Epidermal melanocyte (primary cell): ENCODE results near the gene XKR8.
A peak's percentile ranks its signal among the peaks of the same experiment; 100 is the strongest.

ENCODE experiments used
- DNase-seq: peaks from one replicate; pipeline ENCODE4 v3.0.0; 2011; ENCODE audit warnings: low spot score; ENCODE audit not compliant: insufficient read length

The XKR8 gene, protein sequence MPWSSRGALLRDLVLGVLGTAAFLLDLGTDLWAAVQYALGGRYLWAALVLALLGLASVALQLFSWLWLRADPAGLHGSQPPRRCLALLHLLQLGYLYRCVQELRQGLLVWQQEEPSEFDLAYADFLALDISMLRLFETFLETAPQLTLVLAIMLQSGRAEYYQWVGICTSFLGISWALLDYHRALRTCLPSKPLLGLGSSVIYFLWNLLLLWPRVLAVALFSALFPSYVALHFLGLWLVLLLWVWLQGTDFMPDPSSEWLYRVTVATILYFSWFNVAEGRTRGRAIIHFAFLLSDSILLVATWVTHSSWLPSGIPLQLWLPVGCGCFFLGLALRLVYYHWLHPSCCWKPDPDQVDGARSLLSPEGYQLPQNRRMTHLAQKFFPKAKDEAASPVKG

DNA sequence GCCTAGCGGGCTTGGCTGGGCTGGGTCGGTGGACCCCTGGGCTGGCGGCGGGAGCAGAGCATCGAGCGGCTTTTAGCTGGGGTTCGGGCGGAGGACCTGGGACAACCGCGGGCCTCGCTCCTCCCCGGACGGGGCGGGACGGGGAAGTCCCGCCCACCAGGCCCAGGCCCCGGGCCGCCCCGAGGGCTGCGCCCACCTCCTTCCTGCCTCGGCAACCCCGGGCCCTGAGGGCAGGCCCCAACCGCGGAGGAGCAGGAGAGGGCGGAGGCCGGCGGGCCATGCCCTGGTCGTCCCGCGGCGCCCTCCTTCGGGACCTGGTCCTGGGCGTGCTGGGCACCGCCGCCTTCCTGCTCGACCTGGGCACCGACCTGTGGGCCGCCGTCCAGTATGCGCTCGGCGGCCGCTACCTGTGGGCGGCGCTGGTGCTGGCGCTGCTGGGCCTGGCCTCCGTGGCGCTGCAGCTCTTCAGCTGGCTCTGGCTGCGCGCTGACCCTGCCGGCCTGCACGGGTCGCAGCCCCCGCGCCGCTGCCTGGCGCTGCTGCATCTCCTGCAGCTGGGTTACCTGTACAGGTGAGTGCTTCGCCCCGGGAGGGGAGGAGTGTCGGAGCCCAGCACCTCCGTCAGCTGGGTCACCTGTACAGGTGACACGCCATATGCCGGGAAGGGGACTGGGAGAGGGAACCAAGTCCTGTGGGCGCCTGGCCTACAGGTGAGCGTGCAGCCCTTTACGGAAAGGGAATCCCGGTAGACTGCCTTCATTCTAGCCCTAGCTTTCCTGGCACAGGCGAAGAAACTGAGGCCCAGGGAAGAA is at the start of gene XKR8:
Gene XKR8, plus strand, starts transcription at position 182 of the 812 bp plus-strand sequence. Its CDS starts 97 bp downstream, at position 279.
- peak; percentile 86 for DNase-seq

DNA sequence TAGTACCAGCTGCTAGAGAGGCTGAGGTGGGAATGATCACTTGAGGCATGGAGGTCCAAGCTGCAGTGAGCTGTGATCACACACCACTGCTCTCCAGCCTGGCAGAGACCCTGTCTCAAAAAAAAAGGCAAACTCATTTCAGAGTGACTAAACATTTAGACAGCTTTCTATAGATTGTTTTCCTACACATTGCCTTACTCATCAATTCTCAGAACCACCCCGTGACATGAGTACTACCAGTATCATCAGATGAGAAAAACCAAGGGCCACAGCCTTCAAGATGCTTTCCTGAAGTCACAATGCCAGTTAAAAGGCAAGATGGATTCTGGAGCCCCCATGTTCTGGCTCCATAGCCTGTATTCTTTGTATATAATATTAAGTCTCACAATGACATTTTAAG is 47.3 kb upstream of the XKR8 start:
- DNase-seq: no peak

DNA sequence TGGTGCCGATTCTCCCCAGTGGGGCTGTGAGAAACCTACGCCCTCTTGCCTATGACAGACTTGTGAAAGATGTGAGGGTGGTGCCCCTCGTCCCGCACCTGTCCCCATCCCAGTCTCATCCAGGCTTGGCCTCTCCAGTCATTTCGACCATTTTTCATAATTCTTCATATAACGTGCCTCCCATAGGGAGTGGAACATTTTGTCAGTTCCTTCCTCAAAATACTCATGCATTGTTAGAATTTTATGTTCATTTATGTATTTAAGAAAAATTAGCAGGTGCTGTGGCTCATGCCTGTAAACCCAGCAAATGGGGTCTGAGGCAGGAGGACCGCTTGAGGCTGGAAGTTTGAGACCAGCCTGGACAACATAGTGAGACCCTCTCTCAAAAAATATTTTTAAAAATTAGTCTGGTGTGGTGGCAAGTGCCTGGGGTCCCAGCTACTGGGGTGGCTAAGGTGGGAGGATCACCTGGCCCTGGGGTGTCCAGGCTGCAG is 44.6 kb upstream of the XKR8 start:
- no peak for DNase-seq

DNA sequence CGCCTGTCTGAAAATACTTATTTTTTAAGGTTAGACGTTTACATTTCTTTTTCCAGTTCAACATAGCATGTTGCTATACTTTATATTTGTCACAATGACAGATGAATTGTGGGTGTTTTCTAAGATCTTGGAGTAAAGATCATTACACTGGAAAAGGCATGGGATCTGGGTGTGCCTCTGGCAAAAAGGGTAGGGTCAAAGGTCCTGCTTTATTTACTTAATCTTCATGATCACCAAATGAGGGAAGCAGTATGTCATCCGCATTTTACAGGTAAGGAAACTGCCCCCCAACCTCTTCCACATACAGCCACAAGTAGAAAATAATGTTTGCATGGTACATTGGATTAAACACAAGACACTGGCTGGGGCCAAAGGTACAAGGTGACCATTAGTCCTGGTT is 37.5 kb upstream of the XKR8 start:
- DNase-seq: no peak

GRCh38 chr1:27928216-27928954 is 31.4 kb upstream of the XKR8 start:
- no peak for DNase-seq

GRCh38 chr1:27931184-27931583 is 28.6 kb upstream of the XKR8 start:
- DNase-seq: no peak

- DNase-seq: no peak
Measured at GRCh38 chr1:27931759-27932158, 28.0 kb upstream of the XKR8 start.

- DNase-seq: no peak
Measured at GRCh38 chr1:27934818-27935549, 24.8 kb upstream of the XKR8 start, which contains the start of gene SMPDL3B. Gene SMPDL3B (plus strand): TSS chr1:27935000. CDS start chr1:27935184, 184 bp downstream.

DNA sequence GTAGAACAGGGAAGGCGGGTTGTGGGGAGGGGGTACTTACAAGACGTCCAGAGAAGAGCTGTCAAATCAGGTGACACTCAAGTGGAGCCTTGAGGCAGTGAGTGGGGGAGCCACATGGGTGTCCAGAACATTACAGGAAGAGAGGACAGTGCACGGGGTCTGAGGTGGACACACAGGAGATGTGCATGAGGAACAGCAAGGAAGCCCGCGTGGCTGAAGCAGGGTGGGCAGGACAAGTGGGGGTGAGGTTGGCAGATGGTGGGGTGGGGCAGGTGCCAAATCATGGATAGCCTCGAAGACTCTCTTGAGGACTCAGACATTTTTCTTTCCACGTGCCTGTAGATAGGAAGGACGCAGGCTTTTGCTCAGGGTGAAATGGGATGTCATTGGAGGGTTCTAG is 24.1 kb upstream of the XKR8 start:
- DNase-seq: no peak

DNA sequence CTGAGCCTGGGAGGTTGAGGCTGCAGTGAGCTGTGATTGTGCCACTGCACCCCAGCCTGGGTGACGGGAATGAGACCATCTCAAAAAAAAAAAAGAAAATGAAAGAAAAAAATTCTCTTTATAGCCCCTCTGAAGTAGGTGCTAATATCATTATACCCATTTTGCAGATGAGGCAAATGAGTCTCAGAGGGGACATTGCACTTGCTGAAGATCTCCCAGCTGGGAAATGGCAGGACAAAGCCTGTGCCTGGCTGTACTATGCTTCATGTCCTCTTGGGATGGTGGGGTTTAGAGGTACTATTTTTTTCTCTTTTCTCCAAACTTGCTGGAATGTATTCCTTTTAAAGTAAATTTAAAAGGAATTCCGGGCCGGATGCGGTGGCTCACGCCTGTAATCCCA is 23.4 kb upstream of the XKR8 start:
- no peak for DNase-seq

GRCh38 chr1:27937524-27937836 is 22.3 kb upstream of the XKR8 start:
- DNase-seq: no peak

DNA sequence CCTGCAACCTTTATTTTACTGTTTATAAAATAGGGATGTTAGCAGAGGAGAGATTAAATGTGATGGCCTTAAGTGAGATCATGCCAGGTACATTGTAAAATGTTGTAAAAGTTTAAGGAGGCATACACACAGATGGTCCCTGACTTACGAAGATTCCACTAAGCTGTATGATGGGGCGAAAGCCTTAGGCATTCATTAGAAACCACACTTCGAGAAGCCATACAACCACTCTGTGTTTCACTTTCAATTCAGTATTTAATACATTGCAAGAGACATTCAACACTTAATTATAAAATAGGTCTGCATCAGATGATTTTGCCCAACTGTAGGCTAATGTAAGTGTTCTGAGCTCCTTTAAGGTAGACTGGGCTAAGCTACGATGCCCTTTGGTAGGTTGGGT is 21.3 kb upstream of the XKR8 start:
- DNase-seq: no peak

DNA sequence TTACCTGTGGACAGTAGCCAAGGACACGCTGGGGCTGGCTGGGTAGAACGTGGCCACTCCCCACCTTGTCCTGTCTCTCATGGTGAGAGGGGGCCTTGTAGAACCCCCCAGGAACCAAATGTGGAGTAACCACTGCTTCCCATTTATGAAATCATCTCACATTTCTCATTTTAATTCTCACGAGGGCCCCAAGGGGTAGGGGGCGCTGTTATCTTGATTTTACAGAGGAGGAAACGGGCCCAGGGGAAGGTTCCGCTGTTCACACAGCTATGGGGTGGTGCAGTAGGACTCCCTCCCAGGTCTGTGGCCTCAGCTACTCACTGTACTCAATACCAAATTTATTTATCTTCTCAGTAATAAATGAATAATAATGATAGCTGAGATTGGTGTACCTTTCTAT is 19.5 kb upstream of the XKR8 start:
- no peak for DNase-seq

DNA sequence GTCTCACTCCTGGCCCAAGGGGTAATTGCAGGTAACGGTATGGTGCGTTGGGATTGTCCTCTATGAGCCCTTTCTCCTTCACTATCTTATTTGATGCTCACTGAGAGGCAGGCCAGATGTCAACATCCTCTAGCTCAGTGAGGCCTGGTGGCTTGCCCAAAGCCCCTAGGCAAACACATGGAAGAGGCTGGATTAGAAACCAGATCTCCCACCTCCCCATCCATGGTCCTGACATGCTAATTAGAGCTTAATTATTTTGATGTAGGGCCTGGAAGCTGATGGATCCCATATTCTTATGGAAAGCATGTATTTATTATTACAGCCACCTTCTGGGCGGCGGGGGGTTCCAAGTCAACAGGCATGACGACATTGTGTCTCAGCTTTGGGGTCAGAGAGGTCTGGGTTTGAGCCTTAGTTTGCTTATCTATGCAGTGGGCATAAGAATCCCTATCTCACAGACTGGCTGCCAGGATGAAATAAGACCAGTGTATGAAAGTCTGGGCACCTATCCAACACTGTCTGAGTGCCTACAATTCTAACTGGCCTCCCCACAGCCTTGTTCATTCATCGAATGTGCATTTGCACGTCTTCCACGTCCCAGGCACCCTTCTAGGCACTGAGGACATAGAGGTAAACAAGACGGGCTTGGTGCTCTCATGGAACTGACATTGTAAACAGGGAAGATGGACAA is 18.8 kb upstream of the XKR8 start:
- no peak for DNase-seq

- no peak for DNase-seq
Measured at GRCh38 chr1:27941671-27942540, 17.9 kb upstream of the XKR8 start.

DNA sequence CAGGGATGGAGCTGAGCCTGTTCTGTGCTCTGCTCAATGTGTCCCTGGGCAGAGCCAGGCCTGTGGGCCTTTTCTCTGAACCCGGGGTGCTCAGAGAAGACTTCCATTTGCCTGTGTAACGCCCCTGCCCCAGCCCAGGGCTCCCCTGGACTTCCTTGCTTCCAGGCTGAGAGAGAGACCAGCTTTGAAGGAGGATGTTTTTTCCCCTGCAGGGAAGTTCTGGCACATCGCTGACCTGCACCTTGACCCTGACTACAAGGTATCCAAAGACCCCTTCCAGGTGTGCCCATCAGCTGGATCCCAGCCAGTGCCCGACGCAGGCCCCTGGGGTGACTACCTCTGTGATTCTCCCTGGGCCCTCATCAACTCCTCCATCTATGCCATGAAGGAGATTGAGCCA is 14.8 kb upstream of the XKR8 start:
- DNase-seq: no peak

- DNase-seq: no peak
Measured at GRCh38 chr1:27949027-27949426, 10.7 kb upstream of the XKR8 start.

DNA sequence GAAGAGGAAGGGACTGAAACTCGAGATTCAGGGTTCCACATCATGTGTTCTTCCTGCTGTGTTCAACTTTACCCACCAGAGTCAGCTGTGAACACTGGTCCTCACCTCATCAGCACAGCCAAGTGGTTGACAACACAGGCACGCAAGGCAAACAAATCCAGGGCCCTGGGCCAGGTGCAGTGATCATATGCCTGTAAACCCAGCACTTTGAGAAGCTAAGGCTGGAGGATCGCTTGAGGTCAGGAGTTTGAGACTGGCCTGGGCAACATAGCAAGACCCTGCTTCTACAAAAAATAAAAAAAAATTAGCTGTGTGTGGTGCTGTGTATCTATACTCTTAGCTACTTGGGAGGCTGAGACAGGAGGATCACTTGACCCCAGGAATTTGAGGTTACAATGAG is 8.4 kb upstream of the XKR8 start:
- DNase-seq: no peak

DNA sequence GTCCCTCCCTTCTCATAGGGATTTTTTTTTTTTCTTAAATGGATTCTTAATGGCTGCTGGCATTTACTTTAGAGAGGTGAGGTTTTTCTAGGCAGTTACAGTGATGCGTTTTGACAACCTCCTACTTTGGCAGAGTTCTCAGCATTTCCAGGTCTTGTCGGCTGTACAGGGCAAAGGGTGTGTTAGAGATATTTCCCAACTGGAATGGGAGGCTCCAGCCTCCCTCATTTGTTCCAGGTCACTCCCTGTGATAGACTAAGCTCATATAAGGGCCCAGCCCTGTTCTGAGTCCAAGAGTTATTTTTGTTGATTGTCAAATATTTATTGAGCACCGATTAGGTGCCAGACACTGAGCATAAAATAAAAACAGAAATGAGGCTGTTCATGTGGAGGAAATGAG is 7.6 kb upstream of the XKR8 start:
- DNase-seq: no peak

DNA sequence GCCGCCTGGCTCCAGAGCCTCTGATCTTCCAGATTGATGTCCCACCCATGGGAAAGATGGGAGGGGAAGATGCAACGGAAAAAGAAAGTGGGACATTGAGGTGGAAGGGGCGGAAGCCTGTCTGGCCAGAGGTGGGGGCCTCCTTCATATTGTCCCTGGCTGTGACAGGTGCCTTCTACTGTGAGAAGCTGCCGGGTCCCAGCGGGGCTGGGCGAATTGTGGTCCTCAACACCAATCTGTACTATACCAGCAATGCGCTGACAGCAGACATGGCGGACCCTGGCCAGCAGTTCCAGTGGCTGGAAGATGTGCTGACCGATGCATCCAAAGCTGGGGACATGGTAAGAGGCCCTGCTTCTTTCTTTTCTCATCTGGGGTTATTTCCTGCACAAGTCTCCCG is 5.6 kb upstream of the XKR8 start:
- DNase-seq: no peak
